HepG2 (cell line): ENCODE data around the gene DTD2. TPM values are rescaled to one million over a fixed set of nuclear protein-coding genes. Genes with fewer than 3 reads are reported as not detected.

Experiments used
- ELF4 ChIP-seq: sonication (generic); formaldehyde crosslinking; IDR thresholded peaks from 2 replicates; pipeline ENCODE4 v1.5.0; 2020; ENCODE audit warnings: missing genetic modification reagents, mild to moderate bottlenecking, moderate library complexity, borderline replicate concordance
- GFI1 ChIP-seq: sonication (generic); formaldehyde crosslinking; IDR thresholded peaks from 2 replicates; pipeline ENCODE4 v1.5.0; 2020; ENCODE audit warnings: missing genetic modification reagents, mild to moderate bottlenecking, borderline replicate concordance
- HNRNPLL ChIP-seq: fragments of 200-400 bp; formaldehyde crosslinking; IDR thresholded peaks from 2 replicates; pipeline ENCODE4 v1.6.1; 2017; ENCODE audit warnings: mild to moderate bottlenecking, low read depth, low read length; ENCODE audit not compliant: poor library complexity, severe bottlenecking
- IKZF5 ChIP-seq: IDR thresholded peaks from 2 replicates; pipeline ENCODE4 v1.6.1; 2018; ENCODE audit warnings: missing genetic modification reagents, mild to moderate bottlenecking, missing compliant biosample characterization
- SIX4 ChIP-seq: sonication (generic); formaldehyde crosslinking; IDR thresholded peaks from 2 replicates; pipeline ENCODE4 v1.4.0; 2020; ENCODE audit warnings: missing genetic modification reagents
- ZEB1 ChIP-seq: IDR thresholded peaks from 2 replicates; pipeline ENCODE4 v1.6.1; 2012; ENCODE audit warnings: mild to moderate bottlenecking, low read depth, inconsistent platforms; ENCODE audit not compliant: insufficient replicate concordance
- ZNF160 ChIP-seq: sonication (generic); formaldehyde crosslinking; IDR thresholded peaks from 2 replicates; pipeline ENCODE4 v1.8.0; 2022; ENCODE audit warnings: mild to moderate bottlenecking, inconsistent platforms, missing genetic modification reagents
- ZNF333 ChIP-seq: sonication (generic); formaldehyde crosslinking; IDR thresholded peaks from 2 replicates; pipeline ENCODE4 v1.4.0; 2020; ENCODE audit warnings: mild to moderate bottlenecking, missing genetic modification reagents, borderline replicate concordance
- ZNF484 ChIP-seq: sonication (generic); formaldehyde crosslinking; IDR thresholded peaks from 2 replicates; pipeline ENCODE4 v1.5.1; 2020; ENCODE audit warnings: mild to moderate bottlenecking, low read depth, missing genetic modification reagents, borderline replicate concordance
- ZNF589 ChIP-seq: sonication (generic); formaldehyde crosslinking; conservative IDR thresholded peaks from 2 replicates; pipeline ENCODE4 v1.8.0; 2022; ENCODE audit warnings: mild to moderate bottlenecking, moderate library complexity, missing genetic modification reagents
- ZNF75D ChIP-seq: sonication (generic); formaldehyde crosslinking; IDR thresholded peaks from 2 replicates; pipeline ENCODE4 v1.8.1; 2023; ENCODE audit warnings: missing genetic modification reagents, mild to moderate bottlenecking, borderline replicate concordance
- ZNF816 ChIP-seq: sonication (generic); formaldehyde crosslinking; IDR thresholded peaks from 2 replicates; pipeline ENCODE4 v1.8.0; 2022; ENCODE audit warnings: missing genetic modification reagents, mild to moderate bottlenecking, borderline replicate concordance
- ZSCAN5A ChIP-seq: sonication (generic); formaldehyde crosslinking; IDR thresholded peaks from 2 replicates; pipeline ENCODE4 v1.8.0; 2022; ENCODE audit warnings: mild to moderate bottlenecking, missing genetic modification reagents, borderline replicate concordance
- polyA plus RNA-seq, 8 experiments: library from polyadenylated mRNA; depleted of rRNA in 3 of 8; stranded (reverse) in 7 of 8; unstranded in 1 of 8; fragments of >200 nt; fragmentation: Illumina TruSeq in 4 of 8; extraction: Trizol in 4 of 8; gene quantifications; 2 replicates each; pipeline versions ENCODE4 v1.2.1 to v1.2.3, GENCODE V29; 2011 to 2016; ENCODE audit warnings: low read depth in 4 of 8, missing spikeins in 1 of 8, mixed read lengths in 1 of 8; ENCODE audit not compliant: insufficient read depth in 1 of 8
- total RNA-seq, 5 experiments: library from RNA; depleted of rRNA; stranded (reverse); fragments of >200 nt; fragmentation: Illumina TruSeq; extraction: Trizol; gene quantifications; 2 replicates each; pipeline ENCODE4 v1.2.3, GENCODE V29; 2016; ENCODE audit warnings: low read depth in 1 of 5
- TF ChIP-seq, protein P1 (sequence below): sonication (generic); formaldehyde crosslinking; IDR thresholded peaks from 2 replicates; pipeline ENCODE4 v1.4.0; 2020; ENCODE audit warnings: missing genetic modification reagents; ENCODE audit errors: not compliant biosample characterization
- TF ChIP-seq, protein P2 (sequence below): IDR thresholded peaks from 2 replicates; pipeline ENCODE4 v1.6.1; 2016

DTD2 gene
- total and polyA plus RNA-seq, 2 of the 13 experiments (the other 11 are each of a cell fraction or from before 2014, with no cell fraction given) = 22.3 to 49.8 TPM

DNA sequence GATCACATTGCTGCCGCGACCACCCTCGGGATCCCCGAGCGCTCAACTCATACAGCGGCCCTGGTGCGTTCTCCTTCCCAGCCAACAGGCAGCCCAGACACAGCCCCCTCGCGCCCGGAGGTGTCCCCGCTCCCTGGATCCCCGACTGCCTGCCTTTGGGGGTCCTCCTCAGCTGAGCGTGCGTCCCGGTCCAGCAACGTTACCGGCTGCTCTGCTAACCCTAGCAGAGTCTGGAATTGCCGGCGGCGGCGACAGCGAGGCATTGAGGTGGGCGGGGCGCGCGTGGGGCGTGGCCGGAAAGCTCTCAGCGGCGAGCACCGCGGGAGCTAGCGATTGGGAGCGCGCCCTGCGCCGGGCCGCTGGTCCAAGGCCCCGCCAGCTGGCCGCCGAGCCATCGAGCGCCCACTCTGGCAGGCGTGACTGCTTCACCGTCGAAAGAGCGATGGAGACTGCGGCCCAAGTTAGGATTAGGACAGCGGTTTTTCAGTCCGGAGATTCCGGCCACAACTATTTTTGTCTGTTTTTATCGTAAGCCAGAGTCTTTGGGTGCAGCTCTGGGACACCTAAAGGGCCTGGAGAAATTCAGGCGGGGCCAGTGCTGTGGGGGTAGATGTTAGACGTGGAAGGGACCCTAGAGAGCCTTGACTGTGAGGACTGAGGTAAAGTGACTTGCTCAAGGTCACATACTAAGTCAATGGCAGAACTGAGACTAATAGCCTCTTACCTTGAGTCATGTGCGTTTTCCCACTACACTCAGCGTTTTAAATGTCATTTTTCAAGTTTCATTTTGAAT lies 36.8 kb downstream of the DTD2 start, which contains the start of gene HEATR5A (continued):
- TF ChIP-seq GFI1 (CRISPR knock-in tag) (peak; percentile 51; the same call in 1 of the 2 replicates), ZEB1 (peak; percentile 88), ZNF333 (peak; percentile 83), HNRNPLL (peak; percentile 95), ZNF816 (peak; percentile 100), ELF4 (CRISPR knock-in tag) (peak; percentile 22; the same call in 1 of the 2 replicates), ZNF484 (CRISPR knock-in tag) (no peak), ZNF589 (peak; percentile 100), ZNF160 (peak; percentile 98), SIX4 (CRISPR knock-in tag) (peak; percentile 90), ZSCAN5A (peak; percentile 97), ZNF75D (CRISPR knock-in tag) (no peak), IKZF5 (peak; percentile 98)
- TF ChIP-seq, protein P1, sequence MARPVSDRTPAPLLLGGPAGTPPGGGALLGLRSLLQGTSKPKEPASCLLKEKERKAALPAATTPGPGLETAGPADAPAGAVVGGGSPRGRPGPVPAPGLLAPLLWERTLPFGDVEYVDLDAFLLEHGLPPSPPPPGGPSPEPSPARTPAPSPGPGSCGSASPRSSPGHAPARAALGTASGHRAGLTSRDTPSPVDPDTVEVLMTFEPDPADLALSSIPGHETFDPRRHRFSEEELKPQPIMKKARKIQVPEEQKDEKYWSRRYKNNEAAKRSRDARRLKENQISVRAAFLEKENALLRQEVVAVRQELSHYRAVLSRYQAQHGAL (CRISPR knock-in tag) = peak; percentile 59
- TF ChIP-seq, protein P2, sequence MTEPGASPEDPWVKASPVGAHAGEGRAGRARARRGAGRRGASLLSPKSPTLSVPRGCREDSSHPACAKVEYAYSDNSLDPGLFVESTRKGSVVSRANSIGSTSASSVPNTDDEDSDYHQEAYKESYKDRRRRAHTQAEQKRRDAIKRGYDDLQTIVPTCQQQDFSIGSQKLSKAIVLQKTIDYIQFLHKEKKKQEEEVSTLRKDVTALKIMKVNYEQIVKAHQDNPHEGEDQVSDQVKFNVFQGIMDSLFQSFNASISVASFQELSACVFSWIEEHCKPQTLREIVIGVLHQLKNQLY (CRISPR knock-in tag) = peak; percentile 88; the same call in 1 of the 2 replicates
